Skeletal muscle tissue (tissue), 4 donors: Measurements from ENCODE around the gene STOML3. TPM values are rescaled to one million over a fixed set of nuclear protein-coding genes. Genes with fewer than 3 reads are reported as not detected.

ENCODE experiments used
- H3K27ac ChIP-seq: one replicate; pipeline ENCODE4 v1.7.0; 2013; ENCODE audit warnings: mild to moderate bottlenecking, low read depth, low read length, inconsistent platforms
- H3K27me3 ChIP-seq, 3 donors: one replicate each; pipeline ENCODE4 v1.7.0; 2013; ENCODE audit warnings: low read length in 3 of 3; ENCODE audit not compliant: control insufficient read depth in 3 of 3, insufficient read depth in 3 of 3
- H3K36me3 ChIP-seq, 3 donors: one replicate each; pipeline ENCODE4 v1.7.0; 2013; ENCODE audit warnings: low read length in 3 of 3; ENCODE audit not compliant: control insufficient read depth in 3 of 3, insufficient read depth in 3 of 3
- H3K4me1 ChIP-seq, 3 donors: one replicate each; pipeline ENCODE4 v1.7.0; 2013; ENCODE audit warnings: low read length in 3 of 3, mild to moderate bottlenecking in 3 of 3; ENCODE audit not compliant: control insufficient read depth in 3 of 3, insufficient read depth in 3 of 3
- H3K4me3 ChIP-seq, 3 donors: one replicate each; pipeline ENCODE4 v1.7.0; 2013; ENCODE audit warnings: low read length in 3 of 3
- H3K9ac ChIP-seq, 3 donors: one replicate each; pipeline ENCODE4 v1.7.0; 2013; ENCODE audit warnings: low read length in 3 of 3, mild to moderate bottlenecking in 3 of 3, moderate library complexity in 2 of 3, low read depth in 1 of 3
- H3K9me3 ChIP-seq, 3 donors: one replicate each; pipeline ENCODE4 v1.7.0; 2013; ENCODE audit warnings: low read length in 3 of 3; ENCODE audit not compliant: control insufficient read depth in 3 of 3
- total RNA-seq: library from RNA; depleted of rRNA; stranded (reverse); fragments of >200 nt; gene quantifications from one replicate; pipeline ENCODE4 v1.2.3, GENCODE V29; 2014
- donor health status: Osteomylitis.

Gene STOML3
- total RNA-seq, 1 donor from 2014 or later, result under 0.01 TPM

GRCh38 chr13:39034085-39034484, 43.5 kb upstream of the STOML3 start:
- Histone ChIP-seq H3K36me3 (no peaks in the 10 kb centered on the region), H3K4me1 (peaks cover 10 to 31% (median 21%) of the 10 kb centered on the region in 3 donors), H3K4me3 (peak overlapping the region in 1 of 3 donors; percentile 2), H3K9ac (no peak overlapping the region), H3K27ac (no peak overlapping the region), H3K27me3 (no peaks in the 10 kb centered on the region), H3K9me3 (no peaks in the 10 kb centered on the region)

DNA sequence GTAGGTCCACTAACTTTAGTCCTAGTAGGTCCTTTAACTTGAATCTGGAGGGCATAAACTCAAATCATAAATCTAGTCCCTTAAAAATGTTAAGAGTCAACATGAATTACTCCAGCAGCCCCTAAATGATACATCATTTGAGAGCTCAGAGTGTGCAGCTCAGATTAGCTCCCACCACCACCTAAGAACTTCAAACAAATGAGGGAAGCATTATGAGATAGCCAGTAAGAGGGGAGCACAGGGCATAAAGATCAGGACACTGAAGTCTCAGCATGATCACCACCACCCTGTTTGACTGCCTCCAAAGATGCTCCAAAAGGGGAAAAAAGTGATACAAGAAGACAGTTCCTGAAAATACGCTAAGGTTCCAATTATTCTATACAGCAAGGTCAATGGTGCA, 41.5 kb upstream of the STOML3 start:
- Histone ChIP-seq H3K27ac (no peak overlapping the region), H3K27me3 (no peaks in the 10 kb centered on the region), H3K36me3 (peaks cover 2 to 5% (median 4%) of the 10 kb centered on the region in 3 donors), H3K9me3 (no peaks in the 10 kb centered on the region), H3K4me3 (no peak overlapping the region), H3K9ac (no peak overlapping the region), H3K4me1 (peaks cover 10 to 26% (median 18%) of the 10 kb centered on the region in 3 donors)

GRCh38 chr13:39025433-39025839, 34.8 kb upstream of the STOML3 start:
- peaks cover 16 to 60% (median 31%) of the 10 kb centered on the region in 3 donors for H3K36me3 ChIP-seq
- H3K4me1 ChIP-seq, result no peaks in the 10 kb centered on the region
- no peak overlapping the region for H3K9ac ChIP-seq
- no peak overlapping the region for H3K27ac ChIP-seq
- no peak overlapping the region for H3K4me3 ChIP-seq
- H3K27me3 ChIP-seq, result no peaks in the 10 kb centered on the region
- no peaks in the 10 kb centered on the region for H3K9me3 ChIP-seq

DNA sequence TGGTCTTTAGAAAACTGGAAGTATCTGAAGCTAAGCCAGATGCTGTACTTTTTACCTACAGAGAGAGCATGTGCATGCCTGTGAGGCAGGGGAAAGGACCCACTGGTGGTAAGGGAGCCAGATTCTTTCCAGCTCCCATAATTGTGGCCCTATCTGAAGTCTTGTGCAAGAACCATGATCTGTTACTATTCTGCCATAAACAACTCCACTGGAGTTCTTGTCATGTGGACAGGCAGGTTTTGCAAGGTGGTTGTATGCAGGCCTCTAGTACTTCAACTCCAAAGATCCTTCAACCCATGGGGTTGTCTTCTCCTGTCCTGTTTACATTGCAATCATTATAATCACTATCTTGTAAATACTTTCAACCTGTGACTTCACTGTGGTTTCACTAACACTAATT, 33.1 kb upstream of the STOML3 start:
- Histone ChIP-seq H3K27ac (no peak overlapping the region), H3K9me3 (no peaks in the 10 kb centered on the region), H3K4me3 (no peak overlapping the region), H3K9ac (no peak overlapping the region), H3K4me1 (no peaks in the 10 kb centered on the region), H3K36me3 (peaks cover 16 to 60% (median 31%) of the 10 kb centered on the region in 3 donors), H3K27me3 (no peaks in the 10 kb centered on the region)

DNA sequence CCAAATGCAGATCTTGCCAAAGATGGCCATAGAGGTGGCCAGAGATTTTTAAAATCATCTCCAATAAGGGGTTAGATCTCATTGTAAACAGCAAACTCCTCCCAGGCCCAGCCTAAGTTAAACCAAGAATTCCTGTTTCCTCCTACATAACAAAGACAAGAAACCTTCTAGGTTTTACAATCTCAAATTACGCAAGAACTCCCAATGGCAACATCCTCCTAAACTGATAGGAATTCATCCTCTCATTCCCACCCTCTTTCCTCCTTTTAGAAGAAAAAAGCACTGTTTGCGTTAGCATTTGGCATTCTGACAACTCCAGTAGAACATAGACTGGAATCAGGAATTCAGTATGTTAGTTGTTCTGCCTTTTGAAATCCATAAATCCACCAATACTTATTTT, 32.7 kb upstream of the STOML3 start:
- H3K4me1 ChIP-seq, result no peaks in the 10 kb centered on the region
- H3K9me3 ChIP-seq, result no peaks in the 10 kb centered on the region
- H3K27me3 ChIP-seq, result no peaks in the 10 kb centered on the region
- peaks cover 16 to 60% (median 31%) of the 10 kb centered on the region in 3 donors for H3K36me3 ChIP-seq
- H3K9ac ChIP-seq, result no peak overlapping the region
- no peak overlapping the region for H3K27ac ChIP-seq
- no peak overlapping the region for H3K4me3 ChIP-seq

- H3K27ac ChIP-seq, result no peak overlapping the region
- H3K4me1 ChIP-seq, result peaks cover 0 to 3% (median 0%) of the 10 kb centered on the region in 3 donors
- H3K36me3 ChIP-seq, result peaks cover 14 to 49% (median 36%) of the 10 kb centered on the region in 3 donors
- H3K4me3 ChIP-seq, result no peak overlapping the region
- H3K9me3 ChIP-seq, result no peaks in the 10 kb centered on the region
- H3K9ac ChIP-seq, result no peak overlapping the region
- H3K27me3 ChIP-seq, result no peaks in the 10 kb centered on the region
Observed at GRCh38 chr13:39020853-39021462, 30.3 kb upstream of the STOML3 start.

GRCh38 chr13:39016787-39017186, 26.2 kb upstream of the STOML3 start:
- H3K9ac ChIP-seq, result no peak overlapping the region
- H3K4me3 ChIP-seq, result no peak overlapping the region
- peaks cover 0 to 3% (median 0%) of the 10 kb centered on the region in 3 donors for H3K4me1 ChIP-seq
- no peaks in the 10 kb centered on the region for H3K27me3 ChIP-seq
- no peaks in the 10 kb centered on the region for H3K9me3 ChIP-seq
- H3K36me3 ChIP-seq, result peaks cover 24 to 46% (median 40%) of the 10 kb centered on the region in 3 donors
- H3K27ac ChIP-seq, result peak overlapping the region; percentile 50

GRCh38 chr13:39016087-39016486, 25.5 kb upstream of the STOML3 start:
- Histone ChIP-seq H3K9me3 (no peaks in the 10 kb centered on the region), H3K27ac (peak overlapping the region; percentile 50), H3K27me3 (no peaks in the 10 kb centered on the region), H3K4me1 (peaks cover 0 to 3% (median 0%) of the 10 kb centered on the region in 3 donors), H3K36me3 (peaks cover 26 to 49% (median 42%) of the 10 kb centered on the region in 3 donors), H3K9ac (no peak overlapping the region), H3K4me3 (no peak overlapping the region)

DNA sequence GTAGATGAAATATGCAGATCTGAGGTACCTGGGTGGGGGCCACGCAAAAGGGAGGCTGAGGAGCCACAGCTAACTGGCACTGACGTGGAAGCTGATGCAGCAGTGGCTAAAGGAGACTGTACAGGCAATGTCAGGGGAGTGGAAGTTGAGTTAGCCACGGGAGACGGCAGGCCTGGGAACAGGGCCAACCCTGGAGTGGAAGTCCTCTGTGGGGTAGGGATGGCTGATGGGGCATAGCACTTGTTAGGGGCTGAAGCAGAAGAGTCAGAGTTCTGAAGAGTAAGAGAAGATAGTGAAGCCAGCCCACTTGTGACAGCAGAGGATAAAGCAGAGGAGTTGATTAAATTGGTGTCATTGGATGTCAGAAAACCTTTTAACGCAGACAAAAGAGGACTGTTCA, 22.8 kb upstream of the STOML3 start:
- H3K4me1 ChIP-seq, result peaks cover 0 to 3% (median 0%) of the 10 kb centered on the region in 3 donors
- peaks cover 31 to 62% (median 56%) of the 10 kb centered on the region in 3 donors for H3K36me3 ChIP-seq
- H3K4me3 ChIP-seq, result no peak overlapping the region
- no peak overlapping the region for H3K9ac ChIP-seq
- no peak overlapping the region for H3K27ac ChIP-seq
- H3K9me3 ChIP-seq, result no peaks in the 10 kb centered on the region
- H3K27me3 ChIP-seq, result no peaks in the 10 kb centered on the region

- Histone ChIP-seq H3K27ac (no peak overlapping the region), H3K9me3 (no peaks in the 10 kb centered on the region), H3K9ac (no peak overlapping the region), H3K27me3 (no peaks in the 10 kb centered on the region), H3K4me3 (no peak overlapping the region), H3K36me3 (peaks cover 31 to 59% (median 59%) of the 10 kb centered on the region in 3 donors), H3K4me1 (peaks cover 0 to 3% (median 0%) of the 10 kb centered on the region in 3 donors)
Observed at GRCh38 chr13:39012608-39013007, 22.0 kb upstream of the STOML3 start.
